ENCODE results near the gene TRMT1. TPM values are rescaled to one million over a fixed set of nuclear protein-coding genes. Genes with fewer than 3 reads are reported as not detected.
A peak's percentile ranks its signal among the peaks of the same experiment; 100 is the strongest.

The TRMT1 gene
- total RNA-seq, 2 experiments from 2014 or later, result 59.8 to 60.3 TPM

- CTCF ChIA-PET, result no interaction called here
- H3K4me3 Mint-ChIP-seq, result no peak overlapping the region
- no peak for DNase-seq
Observed at GRCh38 chr19:13110099-13110610, 6.4 kb downstream of the TRMT1 start.

DNA sequence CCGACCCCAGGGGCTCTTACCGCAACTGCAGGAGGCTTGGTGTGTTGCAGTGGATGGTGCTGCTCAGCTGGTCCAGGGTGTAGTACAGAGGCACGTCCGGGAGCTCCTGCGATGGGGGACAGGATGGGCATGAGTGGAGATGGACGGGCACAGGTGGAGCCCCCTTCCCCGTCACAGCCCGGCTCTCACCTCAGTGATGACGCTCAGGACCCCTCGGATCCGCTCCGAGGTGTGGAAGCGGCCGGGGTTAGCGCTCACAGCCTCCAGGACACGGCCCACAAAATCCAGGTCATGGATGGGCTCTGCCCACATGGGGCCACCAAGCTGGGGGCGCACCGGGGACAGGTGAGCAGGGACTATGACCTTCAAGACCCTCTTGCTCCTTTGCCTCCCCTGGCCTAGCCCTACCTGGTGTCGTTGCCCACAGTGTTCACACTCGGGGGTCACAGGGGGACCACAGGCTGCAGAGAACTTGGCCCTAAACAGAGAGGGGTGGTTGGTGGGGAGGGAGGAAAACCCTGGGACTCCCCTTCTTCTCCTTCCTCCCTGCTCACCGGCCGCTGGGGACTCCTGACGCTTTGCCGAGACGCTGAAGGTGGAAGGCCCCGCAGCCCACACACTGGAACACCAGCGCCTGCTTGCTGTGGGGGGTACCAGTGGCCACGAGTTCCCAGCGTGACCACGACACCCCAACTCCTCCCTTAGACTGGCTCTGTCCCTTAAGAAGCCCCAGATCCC lies 7.0 kb downstream of the TRMT1 start:
- ATAC-seq (no peak), DNase-seq (no peak)
- H3K27ac Mint-ChIP-seq, result no peak overlapping the region
- CTCF ChIA-PET, result no interaction called here
- POLR2A ChIA-PET, result no interaction called here
- H3K36me3 Mint-ChIP-seq (ENCODE audit: low read depth), result peaks cover 14% of the 10 kb centered on the region
- H3K27me3 Mint-ChIP-seq (ENCODE audit: low read depth), result no peaks in the 10 kb centered on the region
- H3K4me1 Mint-ChIP-seq (ENCODE audit: low read depth), result peaks cover 9% of the 10 kb centered on the region
- no peak overlapping the region for H3K4me3 Mint-ChIP-seq
- H3K9me3 Mint-ChIP-seq (ENCODE audit: insufficient read depth), result no peaks in the 10 kb centered on the region

More at GRCh38 chr19:13110099-13110610, 6.4 kb downstream of the TRMT1 start:
- POLR2A ChIA-PET, result interaction anchor here (1.3 kb wide), 1 partner anchor 10 kb away, joined by 3 read pairs; no protein-coding TSS in a partner anchor
- Mint-ChIP-seq H3K9me3 (ENCODE audit: insufficient read depth) (no peaks in the 10 kb centered on the region), H3K27me3 (ENCODE audit: low read depth) (no peaks in the 10 kb centered on the region), H3K4me1 (ENCODE audit: low read depth) (peaks cover 13% of the 10 kb centered on the region), H3K27ac (no peak overlapping the region), H3K36me3 (ENCODE audit: low read depth) (peaks cover 14% of the 10 kb centered on the region)
- no peak for ATAC-seq

GRCh38 chr19:13104848-13105711 lies 11.5 kb downstream of the TRMT1 start:
- H3K4me3 Mint-ChIP-seq, result peak overlapping the region; percentile 80
- H3K4me1 Mint-ChIP-seq (ENCODE audit: low read depth), result peaks cover 32% of the 10 kb centered on the region
- DNase-seq (peak; percentile 67), ATAC-seq (peak; percentile 37)
- no peaks in the 10 kb centered on the region for H3K9me3 Mint-ChIP-seq (ENCODE audit: insufficient read depth)
- ChIA-PET CTCF (interaction anchor here (1.0 to 3.1 kb wide), 24 partner anchors 11 to 220 kb away, joined by 3 to 28 read pairs (median 4); partner anchors contain the start of genes IER2, NACC1, STX10 and TRMT1), POLR2A (interaction anchor here (0.5 to 2.9 kb wide), 11 partner anchors 10 to 292 kb away, joined by 3 to 21 read pairs (median 4); partner anchors contain the start of genes FARSA, NACC1, SYCE2 and TRMT1)
- peaks cover 12% of the 10 kb centered on the region for H3K36me3 Mint-ChIP-seq (ENCODE audit: low read depth)
- no peaks in the 10 kb centered on the region for H3K27me3 Mint-ChIP-seq (ENCODE audit: low read depth)
- peak overlapping the region; percentile 86 for H3K27ac Mint-ChIP-seq

- H3K36me3 Mint-ChIP-seq (ENCODE audit: low read depth), result peaks cover 13% of the 10 kb centered on the region
- no peaks in the 10 kb centered on the region for H3K27me3 Mint-ChIP-seq (ENCODE audit: low read depth)
- H3K4me1 Mint-ChIP-seq (ENCODE audit: low read depth), result peaks cover 36% of the 10 kb centered on the region
- DNase-seq, result peak; percentile 75
- ChIA-PET POLR2A (interaction anchor here (0.5 to 2.9 kb wide), 11 partner anchors 9 to 291 kb away, joined by 3 to 21 read pairs (median 4); partner anchors contain the start of genes FARSA, NACC1, SYCE2 and TRMT1), CTCF (interaction anchor here (0.7 to 3.1 kb wide), 24 partner anchors 10 to 219 kb away, joined by 3 to 28 read pairs (median 4); partner anchors contain the start of genes IER2, NACC1, STX10 and TRMT1)
- H3K4me3 Mint-ChIP-seq, result peak overlapping the region; percentile 80
- peak overlapping the region; percentile 86 for H3K27ac Mint-ChIP-seq
- no peaks in the 10 kb centered on the region for H3K9me3 Mint-ChIP-seq (ENCODE audit: insufficient read depth)
- peak; percentile 55 for ATAC-seq
Observed at GRCh38 chr19:13104360-13104847, 12.1 kb downstream of the TRMT1 start.

- Mint-ChIP-seq H3K36me3 (ENCODE audit: low read depth) (peaks cover 13% of the 10 kb centered on the region), H3K4me3 (peak overlapping the region; percentile 80), H3K27ac (peak overlapping the region; percentile 86), H3K9me3 (ENCODE audit: insufficient read depth) (no peaks in the 10 kb centered on the region), H3K27me3 (ENCODE audit: low read depth) (peaks cover 3% of the 10 kb centered on the region), H3K4me1 (ENCODE audit: low read depth) (peaks cover 40% of the 10 kb centered on the region)
- no peak for ATAC-seq
- POLR2A ChIA-PET, result interaction anchor here (0.7 to 2.0 kb wide), 5 partner anchors 8 to 51 kb away, joined by 3 to 13 read pairs (median 4); partner anchors contain the start of gene TRMT1
- DNase-seq, result no peak
- CTCF ChIA-PET, result interaction anchor here (0.7 to 3.1 kb wide), 18 partner anchors 10 to 219 kb away, joined by 3 to 28 read pairs (median 5); partner anchors contain the start of genes IER2, NACC1, STX10 and TRMT1
Observed at GRCh38 chr19:13103581-13104359, 12.8 kb downstream of the TRMT1 start.

DNA sequence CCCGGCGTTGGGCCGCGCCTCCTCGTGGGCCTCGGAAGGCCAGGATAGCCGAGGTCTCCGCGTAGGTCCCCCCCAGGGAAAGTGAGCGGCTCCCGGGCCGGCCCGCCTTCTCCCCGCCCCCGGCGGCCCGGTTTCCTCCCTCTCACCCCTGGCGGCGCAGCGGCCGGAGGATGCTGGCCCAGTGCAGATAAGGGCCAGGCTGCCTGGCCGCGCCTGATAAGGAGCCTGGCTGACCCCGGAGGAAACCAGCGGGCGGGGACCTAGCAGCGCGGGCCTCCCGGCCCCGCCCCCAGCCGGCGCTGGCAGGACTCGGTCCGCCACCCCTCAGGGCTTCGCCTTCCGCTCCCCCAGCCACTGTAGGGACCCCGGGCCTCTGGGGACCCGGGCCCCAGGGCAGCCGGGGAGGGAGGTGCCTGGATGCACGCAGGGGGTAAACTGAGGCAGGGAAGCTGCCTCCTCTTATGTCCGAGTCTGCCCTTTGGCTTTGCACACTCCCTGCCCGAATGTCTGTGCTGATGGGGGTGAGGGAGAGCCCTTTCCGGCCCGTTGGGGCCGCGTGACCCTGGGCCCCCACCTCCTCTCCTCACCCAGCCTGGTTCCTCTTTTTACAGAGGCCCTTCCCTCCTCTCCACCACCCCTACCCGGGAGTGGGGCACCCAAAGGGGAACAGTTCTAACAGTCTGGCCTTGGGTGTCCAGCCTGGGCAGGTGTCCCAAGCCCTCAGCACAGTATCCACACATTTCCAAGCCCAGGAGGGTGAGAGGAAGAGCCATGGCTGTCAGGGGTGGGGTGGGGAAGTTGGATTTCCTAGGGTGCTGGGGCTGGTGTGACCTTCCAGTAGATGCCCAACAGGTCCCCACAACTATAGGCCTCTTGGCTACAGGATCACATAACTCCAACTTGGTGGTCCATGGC lies 13.6 kb downstream of the TRMT1 start, which contains the start of gene LYL1:
LYL1 (minus strand) TSS at position 193 of the 915 bp plus-strand sequence. CDS start 1,687 bp downstream, outside the sequence.
- CTCF ChIA-PET, result interaction anchor here (1.5 kb wide), 1 partner anchor 218 kb away, joined by 3 read pairs; no protein-coding TSS in a partner anchor
- Mint-ChIP-seq H3K4me1 (ENCODE audit: low read depth) (peaks cover 47% of the 10 kb centered on the region), H3K27ac (no peak within 1 kb of the TSS), H3K9me3 (ENCODE audit: insufficient read depth) (no peaks in the 10 kb centered on the region), H3K27me3 (ENCODE audit: low read depth) (peaks cover 10% of the 10 kb centered on the region), H3K36me3 (ENCODE audit: low read depth) (peaks cover 13% of the 10 kb centered on the region), H3K4me3 (peak within 1 kb of the TSS; percentile 58)
- ATAC-seq (peak; percentile 11), DNase-seq (no peak)
- POLR2A ChIA-PET, result interaction anchor here (2.0 kb wide), 1 partner anchor 52 kb away, joined by 9 read pairs; no protein-coding TSS in a partner anchor

GRCh38 chr19:13102416-13102665 lies 14.2 kb downstream of the TRMT1 start:
- Mint-ChIP-seq H3K4me1 (ENCODE audit: low read depth) (peaks cover 51% of the 10 kb centered on the region), H3K27me3 (ENCODE audit: low read depth) (peaks cover 13% of the 10 kb centered on the region), H3K36me3 (ENCODE audit: low read depth) (peaks cover 9% of the 10 kb centered on the region), H3K4me3 (peak overlapping the region; percentile 45), H3K9me3 (ENCODE audit: insufficient read depth) (no peaks in the 10 kb centered on the region), H3K27ac (no peak overlapping the region)
- no peak for DNase-seq
- ChIA-PET POLR2A (interaction anchor here (2.0 kb wide), 1 partner anchor 50 kb away, joined by 4 read pairs; no protein-coding TSS in a partner anchor), CTCF (no interaction called here)
- ATAC-seq, result no peak

- Mint-ChIP-seq H3K27me3 (ENCODE audit: low read depth) (peaks cover 18% of the 10 kb centered on the region), H3K4me1 (ENCODE audit: low read depth) (peaks cover 55% of the 10 kb centered on the region), H3K9me3 (ENCODE audit: insufficient read depth) (no peaks in the 10 kb centered on the region), H3K27ac (no peak overlapping the region), H3K4me3 (peak overlapping the region; percentile 45), H3K36me3 (ENCODE audit: low read depth) (peaks cover 9% of the 10 kb centered on the region)
- POLR2A ChIA-PET, result interaction anchor here (0.8 to 2.0 kb wide), 2 partner anchors 51 to 53 kb away, joined by 4 read pairs; no protein-coding TSS in a partner anchor
- CTCF ChIA-PET, result interaction anchor here (2.8 kb wide), 1 partner anchor 124 kb away, joined by 7 read pairs; no protein-coding TSS in a partner anchor
- DNase-seq (no peak), ATAC-seq (no peak)
Observed at GRCh38 chr19:13101590-13102415, 14.7 kb downstream of the TRMT1 start.

- H3K4me1 Mint-ChIP-seq (ENCODE audit: low read depth), result peaks cover 58% of the 10 kb centered on the region
- peak overlapping the region; percentile 45 for H3K4me3 Mint-ChIP-seq
- ATAC-seq (no peak), DNase-seq (no peak)
- ChIA-PET CTCF (interaction anchor here (1.8 to 2.8 kb wide), 2 partner anchors 123 to 136 kb away, joined by 7 to 13 read pairs; no protein-coding TSS in a partner anchor), POLR2A (interaction anchor here (1.3 to 2.0 kb wide), 3 partner anchors 51 to 57 kb away, joined by 4 to 8 read pairs (median 4); no protein-coding TSS in a partner anchor)
- H3K27ac Mint-ChIP-seq, result no peak overlapping the region
- H3K36me3 Mint-ChIP-seq (ENCODE audit: low read depth), result peaks cover 8% of the 10 kb centered on the region
- peaks cover 26% of the 10 kb centered on the region for H3K27me3 Mint-ChIP-seq (ENCODE audit: low read depth)
- no peaks in the 10 kb centered on the region for H3K9me3 Mint-ChIP-seq (ENCODE audit: insufficient read depth)
Observed at GRCh38 chr19:13100841-13101589, 15.5 kb downstream of the TRMT1 start.

Measured in activated CD8-positive, alpha-beta T cell treated with anti-CD3 and anti-CD28 coated beads, Interleukin-2, amount 10 ng/mL, durations not matched to agents 7 days and 5 days (primary cell).